Ishikawa (cell line): ENCODE measurements around the gene EDN1.

Experiments used
- CEBPB ChIP-seq: IDR thresholded peaks from 2 replicates; pipeline ENCODE4 v1.6.1; 2012
- CREB1 ChIP-seq: IDR thresholded peaks from 2 replicates; pipeline ENCODE4 v1.6.1; 2012; ENCODE audit warnings: low read depth
- EGR1 ChIP-seq: IDR thresholded peaks from 2 replicates; pipeline ENCODE4 v1.6.1; 2012
- EP300 ChIP-seq: IDR thresholded peaks from 2 replicates; pipeline ENCODE4 v1.6.1; 2012; ENCODE audit warnings: borderline replicate concordance
- FOXM1 ChIP-seq: IDR thresholded peaks from 2 replicates; pipeline ENCODE4 v1.6.1; 2012; ENCODE audit warnings: low read depth, borderline replicate concordance
- NFIC ChIP-seq: IDR thresholded peaks from 2 replicates; pipeline ENCODE4 v1.6.1; 2012
- RAD21 ChIP-seq: IDR thresholded peaks from 2 replicates; pipeline ENCODE4 v1.6.1; 2012; ENCODE audit warnings: low read depth
- TAF1 ChIP-seq: IDR thresholded peaks from 2 replicates; pipeline ENCODE4 v1.6.1; 2012; ENCODE audit warnings: low read depth, mild to moderate bottlenecking
- TEAD4 ChIP-seq: IDR thresholded peaks from 2 replicates; pipeline ENCODE4 v1.6.1; 2012
- YY1 ChIP-seq: IDR thresholded peaks from 2 replicates; pipeline ENCODE4 v1.6.1; 2012; ENCODE audit warnings: low read depth
- ZBTB7A ChIP-seq: IDR thresholded peaks from 2 replicates; pipeline ENCODE4 v1.6.1; 2012; ENCODE audit warnings: low read depth
- TF ChIP-seq, protein P1 (sequence below): IDR thresholded peaks from 2 replicates; pipeline ENCODE4 v1.6.1; 2012; ENCODE audit warnings: low read depth, mild to moderate bottlenecking
- TF ChIP-seq, protein P2 (sequence below): IDR thresholded peaks from 2 replicates; pipeline ENCODE4 v1.6.1; 2012
- TF ChIP-seq, protein P3 (sequence below): IDR thresholded peaks from 2 replicates; pipeline ENCODE4 v1.6.1; 2012

DNA sequence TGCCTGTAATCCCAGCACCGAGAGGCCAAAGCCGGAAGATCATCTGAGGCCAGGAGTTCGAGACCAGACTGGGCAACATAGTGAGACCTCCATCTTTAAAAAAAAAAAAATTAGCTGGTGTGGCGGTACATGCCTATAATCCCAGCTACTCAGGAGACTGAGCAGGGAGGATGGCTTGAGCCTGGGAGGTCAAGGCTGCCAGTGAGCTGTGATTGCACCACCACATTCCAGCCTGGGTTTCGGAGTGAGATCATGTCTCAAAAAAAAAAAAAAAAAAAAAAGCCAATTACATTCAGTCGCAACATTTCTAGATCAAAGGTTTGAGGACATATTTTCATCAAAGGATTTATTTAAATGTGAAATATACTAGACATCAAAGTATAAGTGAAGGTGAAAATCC lies 32.0 kb upstream of the EDN1 start:
- TF ChIP-seq, protein P1, sequence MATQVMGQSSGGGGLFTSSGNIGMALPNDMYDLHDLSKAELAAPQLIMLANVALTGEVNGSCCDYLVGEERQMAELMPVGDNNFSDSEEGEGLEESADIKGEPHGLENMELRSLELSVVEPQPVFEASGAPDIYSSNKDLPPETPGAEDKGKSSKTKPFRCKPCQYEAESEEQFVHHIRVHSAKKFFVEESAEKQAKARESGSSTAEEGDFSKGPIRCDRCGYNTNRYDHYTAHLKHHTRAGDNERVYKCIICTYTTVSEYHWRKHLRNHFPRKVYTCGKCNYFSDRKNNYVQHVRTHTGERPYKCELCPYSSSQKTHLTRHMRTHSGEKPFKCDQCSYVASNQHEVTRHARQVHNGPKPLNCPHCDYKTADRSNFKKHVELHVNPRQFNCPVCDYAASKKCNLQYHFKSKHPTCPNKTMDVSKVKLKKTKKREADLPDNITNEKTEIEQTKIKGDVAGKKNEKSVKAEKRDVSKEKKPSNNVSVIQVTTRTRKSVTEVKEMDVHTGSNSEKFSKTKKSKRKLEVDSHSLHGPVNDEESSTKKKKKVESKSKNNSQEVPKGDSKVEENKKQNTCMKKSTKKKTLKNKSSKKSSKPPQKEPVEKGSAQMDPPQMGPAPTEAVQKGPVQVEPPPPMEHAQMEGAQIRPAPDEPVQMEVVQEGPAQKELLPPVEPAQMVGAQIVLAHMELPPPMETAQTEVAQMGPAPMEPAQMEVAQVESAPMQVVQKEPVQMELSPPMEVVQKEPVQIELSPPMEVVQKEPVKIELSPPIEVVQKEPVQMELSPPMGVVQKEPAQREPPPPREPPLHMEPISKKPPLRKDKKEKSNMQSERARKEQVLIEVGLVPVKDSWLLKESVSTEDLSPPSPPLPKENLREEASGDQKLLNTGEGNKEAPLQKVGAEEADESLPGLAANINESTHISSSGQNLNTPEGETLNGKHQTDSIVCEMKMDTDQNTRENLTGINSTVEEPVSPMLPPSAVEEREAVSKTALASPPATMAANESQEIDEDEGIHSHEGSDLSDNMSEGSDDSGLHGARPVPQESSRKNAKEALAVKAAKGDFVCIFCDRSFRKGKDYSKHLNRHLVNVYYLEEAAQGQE: no peak
- TF ChIP-seq YY1 (no peak), TAF1 (no peak), CEBPB (no peak), NFIC (no peak), EP300 (no peak), RAD21 (no peak), CREB1 (no peak), FOXM1 (no peak), ZBTB7A (no peak), EGR1 (no peak), TEAD4 (no peak)
- TF ChIP-seq, protein P2, sequence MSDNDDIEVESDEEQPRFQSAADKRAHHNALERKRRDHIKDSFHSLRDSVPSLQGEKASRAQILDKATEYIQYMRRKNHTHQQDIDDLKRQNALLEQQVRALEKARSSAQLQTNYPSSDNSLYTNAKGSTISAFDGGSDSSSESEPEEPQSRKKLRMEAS: no peak
- TF ChIP-seq, protein P3, sequence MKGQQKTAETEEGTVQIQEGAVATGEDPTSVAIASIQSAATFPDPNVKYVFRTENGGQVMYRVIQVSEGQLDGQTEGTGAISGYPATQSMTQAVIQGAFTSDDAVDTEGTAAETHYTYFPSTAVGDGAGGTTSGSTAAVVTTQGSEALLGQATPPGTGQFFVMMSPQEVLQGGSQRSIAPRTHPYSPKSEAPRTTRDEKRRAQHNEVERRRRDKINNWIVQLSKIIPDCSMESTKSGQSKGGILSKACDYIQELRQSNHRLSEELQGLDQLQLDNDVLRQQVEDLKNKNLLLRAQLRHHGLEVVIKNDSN: no peak
